ENCODE measurements around the gene TMEM178B.

TMEM178B gene

GRCh38 chr7:141221007-141221612 lies 147.2 kb downstream of the TMEM178B start:
- DNase-seq (ENCODE audit: low spot score): no peak

- DNase-seq (ENCODE audit: low spot score): no peak
Measured at GRCh38 chr7:141225916-141226618, 152.2 kb downstream of the TMEM178B start.

DNA sequence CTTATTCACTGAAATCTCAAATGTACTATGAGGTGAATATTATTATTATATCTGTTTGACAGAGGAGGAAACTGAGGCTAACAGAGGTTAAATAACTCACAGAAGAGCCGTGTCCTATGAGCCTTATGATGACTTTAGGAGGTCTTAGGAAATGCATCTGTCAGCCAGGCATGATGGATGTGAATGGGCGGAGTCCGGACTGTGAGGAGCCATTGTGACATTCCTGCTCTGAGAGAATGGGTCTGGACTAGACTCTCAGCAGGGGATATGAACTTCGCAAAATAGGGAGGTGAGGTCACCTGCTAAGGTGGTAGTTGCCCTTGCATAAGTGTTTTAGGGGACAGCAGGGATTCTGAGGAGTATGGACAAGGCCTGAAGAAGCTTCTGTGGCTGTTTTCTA lies 153.6 kb downstream of the TMEM178B start:
- DNase-seq (ENCODE audit: low spot score): no peak

DNA sequence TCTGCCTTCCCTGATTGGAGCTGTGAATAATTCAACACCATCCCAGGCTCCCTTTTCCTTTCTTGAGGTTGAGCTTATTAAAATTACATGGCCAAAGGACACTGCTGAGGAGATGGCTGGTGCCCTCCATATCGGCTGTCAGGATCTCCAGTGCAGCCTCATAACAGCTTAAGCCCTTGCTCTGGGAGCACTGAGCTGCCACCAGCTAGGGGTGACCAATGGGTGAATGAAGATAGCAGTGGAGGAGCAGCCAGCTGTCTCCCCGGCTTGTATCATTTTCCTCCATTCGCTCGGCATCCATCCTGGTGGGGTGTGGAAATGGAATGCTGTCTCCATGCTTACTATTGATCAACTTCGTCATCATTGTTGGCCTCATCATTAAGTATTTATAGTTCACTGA lies 154.6 kb downstream of the TMEM178B start:
- no peak for DNase-seq (ENCODE audit: low spot score)

DNA sequence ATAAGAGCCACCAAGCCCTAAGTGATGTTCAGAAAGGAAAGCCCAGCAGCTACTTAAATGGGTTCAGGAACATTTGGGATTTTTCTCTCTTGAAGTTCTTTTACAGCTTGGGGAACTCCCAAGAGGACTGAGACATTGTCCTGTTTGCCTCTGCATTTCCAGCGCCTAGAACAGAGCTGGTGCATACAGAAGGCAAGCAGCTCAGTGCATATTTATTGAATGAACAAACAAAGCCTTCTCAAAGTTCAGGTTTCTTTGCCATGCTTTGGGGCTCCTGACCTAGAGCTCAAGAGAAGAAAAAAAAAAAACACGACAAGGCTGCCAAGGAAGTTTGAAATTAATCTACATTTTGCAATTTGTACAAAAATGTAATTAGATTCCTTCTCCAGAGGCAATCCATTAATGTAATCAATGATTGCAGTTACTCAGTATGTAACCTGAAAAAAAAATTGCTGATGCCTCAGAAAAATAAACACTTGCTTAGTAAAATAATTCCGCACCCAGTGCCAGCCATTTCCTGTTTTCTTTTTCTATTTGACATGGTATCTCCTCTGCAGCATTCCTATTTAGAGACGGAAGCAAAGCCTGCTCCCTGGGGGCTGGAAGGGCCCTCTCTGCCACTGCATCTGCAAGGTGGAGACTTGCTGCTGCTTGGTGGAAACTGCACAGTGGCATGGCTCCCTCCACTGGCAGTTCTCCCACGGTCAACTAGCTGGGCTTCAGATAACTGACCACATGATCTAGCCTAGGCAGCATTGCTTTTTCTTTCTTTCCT lies 157.3 kb downstream of the TMEM178B start:
- no peak for DNase-seq (ENCODE audit: low spot score)

DNA sequence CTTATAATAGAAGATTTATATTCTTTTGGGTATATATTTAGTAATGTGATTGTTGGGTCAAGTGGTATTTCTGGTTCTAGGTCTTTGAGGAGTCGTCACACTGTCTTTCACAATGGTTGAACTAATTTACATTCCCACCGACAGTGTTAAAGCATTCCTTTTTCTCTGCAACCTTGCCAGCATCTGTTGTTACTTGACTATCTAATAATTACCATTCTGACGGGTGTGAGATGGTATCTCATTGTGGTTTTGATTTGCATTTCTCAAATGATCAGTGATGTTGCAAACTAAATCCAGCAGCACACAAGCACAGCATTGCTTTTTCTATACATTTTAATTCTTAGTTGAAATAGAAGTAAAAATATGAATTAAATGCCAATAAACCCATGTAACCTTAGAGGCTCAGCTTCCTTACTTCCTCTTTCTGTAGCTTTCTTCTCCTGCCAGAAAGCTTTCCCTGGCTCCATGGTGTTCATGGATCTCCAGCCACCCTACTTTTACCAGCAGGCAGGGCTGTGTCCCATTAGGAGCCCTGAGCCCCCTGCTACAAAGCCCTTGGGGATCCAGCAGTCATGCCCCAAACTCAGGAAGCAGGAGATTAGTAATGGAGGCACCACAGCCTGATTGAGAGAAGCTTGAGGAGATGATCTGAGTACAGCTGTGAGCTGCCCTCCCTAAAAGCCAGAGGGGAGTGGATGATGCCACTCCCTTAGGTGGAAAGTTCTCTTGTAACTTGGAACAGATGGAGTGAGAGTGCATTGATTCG lies 158.6 kb downstream of the TMEM178B start:
- DNase-seq (ENCODE audit: low spot score): no peak

- DNase-seq (ENCODE audit: low spot score): no peak
Measured at GRCh38 chr7:141234335-141235105, 160.7 kb downstream of the TMEM178B start.

GRCh38 chr7:141235656-141236055 lies 161.8 kb downstream of the TMEM178B start:
- no peak for DNase-seq (ENCODE audit: low spot score)

- DNase-seq (ENCODE audit: low spot score): no peak
Measured at GRCh38 chr7:141238596-141239243, 164.9 kb downstream of the TMEM178B start.

- DNase-seq (ENCODE audit: low spot score): no peak
Measured at GRCh38 chr7:141239661-141240060, 165.8 kb downstream of the TMEM178B start.

DNA sequence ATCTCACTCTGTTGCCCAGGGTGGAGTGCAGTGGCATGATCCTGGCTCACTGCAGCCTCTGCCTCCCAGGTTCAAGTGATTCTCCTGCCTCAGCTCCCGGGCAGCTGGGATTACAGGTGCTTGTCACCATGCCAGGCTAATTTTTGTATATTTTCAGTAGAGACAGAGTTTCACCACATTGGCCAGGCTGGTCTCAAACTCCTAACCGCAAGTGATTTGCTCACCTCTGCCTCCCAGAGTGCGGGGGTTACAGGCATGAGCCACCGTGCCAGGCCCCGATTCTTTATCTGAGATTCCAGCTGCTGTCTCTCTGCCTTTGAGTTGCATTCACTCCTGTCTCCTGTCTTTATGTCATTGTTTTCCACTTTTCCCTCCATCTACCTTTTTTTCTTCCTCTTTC lies 168.7 kb downstream of the TMEM178B start:
- DNase-seq (ENCODE audit: low spot score): no peak

- DNase-seq (ENCODE audit: low spot score): no peak
Measured at GRCh38 chr7:141243368-141243767, 169.5 kb downstream of the TMEM178B start.

DNA sequence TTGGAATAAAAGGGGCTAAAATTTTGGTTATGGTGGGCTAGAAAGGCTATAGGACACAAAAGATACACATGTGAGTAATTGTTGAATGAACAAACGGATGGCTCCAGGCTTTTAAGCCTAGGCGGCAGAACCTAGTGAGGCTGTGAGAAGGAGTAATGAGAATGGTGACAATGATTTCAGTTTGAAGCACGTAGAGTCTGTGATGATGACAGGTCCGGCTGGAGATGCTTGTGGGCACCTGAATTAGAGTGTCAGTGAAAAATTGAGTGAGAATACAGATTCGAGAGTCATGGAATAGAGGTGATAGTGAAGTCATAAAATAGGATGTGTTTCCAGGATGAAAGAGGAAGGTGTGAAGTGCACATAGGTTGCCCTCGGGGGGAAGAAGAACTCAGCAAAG lies 170.6 kb downstream of the TMEM178B start:
- DNase-seq (ENCODE audit: low spot score): no peak

DNA sequence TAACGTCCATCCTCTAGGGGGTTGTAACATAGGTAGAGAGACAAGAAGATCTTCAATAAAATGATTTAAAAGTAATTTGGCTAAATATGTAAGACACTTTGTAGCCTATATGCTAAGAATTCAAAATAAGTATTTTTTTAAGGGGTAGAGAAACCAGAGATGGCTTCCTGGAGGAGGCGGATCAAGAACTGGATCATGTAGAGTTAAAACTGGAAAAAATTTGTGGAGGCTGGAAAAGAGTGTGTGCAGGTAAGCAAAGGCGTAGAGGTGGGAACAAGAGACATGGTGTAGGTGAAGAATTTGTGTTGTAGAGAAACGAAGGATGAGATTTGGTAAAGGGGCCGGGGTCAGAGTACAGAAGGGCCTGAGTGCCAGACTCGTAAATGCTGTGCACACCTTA lies 172.6 kb downstream of the TMEM178B start:
- no peak for DNase-seq (ENCODE audit: low spot score)

- DNase-seq (ENCODE audit: low spot score): no peak
Measured at GRCh38 chr7:141251180-141251579, 177.3 kb downstream of the TMEM178B start.

- DNase-seq (ENCODE audit: low spot score): no peak
Measured at GRCh38 chr7:141251957-141252356, 178.1 kb downstream of the TMEM178B start.

- no peak for DNase-seq (ENCODE audit: low spot score)
Measured at GRCh38 chr7:141257597-141257996, 183.7 kb downstream of the TMEM178B start.

DNA sequence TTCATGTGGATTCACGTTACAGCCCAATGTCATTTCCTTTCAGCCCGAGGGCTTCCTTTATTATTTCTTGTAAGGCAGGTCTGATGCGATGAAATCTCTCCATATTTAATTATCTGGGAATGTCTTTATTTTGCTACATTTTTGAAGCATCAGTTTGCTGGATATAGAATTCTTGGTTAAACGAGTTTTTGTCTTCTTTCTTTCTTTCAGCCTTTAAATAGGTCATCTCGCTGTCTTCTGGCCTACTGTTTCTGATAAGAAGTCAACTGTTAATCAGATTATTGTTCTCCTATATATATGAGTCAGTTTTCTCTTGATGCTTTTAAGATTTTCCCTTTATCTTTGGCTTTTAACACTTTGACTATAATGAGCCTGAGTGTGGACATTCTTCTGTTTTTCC lies 184.7 kb downstream of the TMEM178B start:
- DNase-seq (ENCODE audit: low spot score): no peak

GRCh38 chr7:141262101-141263090 lies 188.5 kb downstream of the TMEM178B start:
- DNase-seq (ENCODE audit: low spot score): no peak

GRCh38 chr7:141263508-141263907 lies 189.6 kb downstream of the TMEM178B start:
- no peak for DNase-seq (ENCODE audit: low spot score)
